Posterior vena cava (tissue), 2 donors: ENCODE data around the gene GAS2L1. TPM values are rescaled to one million over a fixed set of nuclear protein-coding genes. Genes with fewer than 3 reads are reported as not detected.

Source experiments
- DNase-seq: peaks from one replicate; pipeline ENCODE4 v3.0.0-alpha.2; 2020; ENCODE audit warnings: low spot score
- intact Hi-C, 2 donors: fragments of 100-400 bp; cut with DNase I; formaldehyde crosslinking; loops; one replicate each; pipeline versions ENCODE4 v1.14.1 to v1.14.2; 2022 to 2023
- long read RNA-seq, 2 donors: library from polyadenylated mRNA; unstranded; transcript quantifications; one replicate each; pipeline ENCODE4 v2.0.0, GENCODE V29; 2020 to 2021
- total RNA-seq, 2 donors: library from RNA; stranded (reverse); fragmentation: NEBNext Ultra II Directional; extraction: Animal tissue kit (Norgen Biotek cat#: 25700); gene quantifications; one replicate each; pipeline ENCODE4 v1.2.1, GENCODE V29; 2021
- donor health status: DM: yes; HTN: yes; CAD: no.
- donor health status: DM: yes; HTN: yes; CAD: no.

The GAS2L1 gene
- 10 to 100 TPM; 25.0 to 25.4 TPM for total RNA-seq
- long read RNA-seq, donor 1, transcript GAS2L1-208 (6 exons, 2,925 nt) = major isoform, 11 of 43 reads
- long read RNA-seq, donor 1, transcript GAS2L1-209 (5 exons, 3,382 nt) = minor isoform, 8 of 43 reads
- long read RNA-seq, donor 1, partial matches to known transcripts = 18 of 43 reads
- long read RNA-seq, donor 1, other reads (novel, unspliced or antisense) = 6 of 43 reads
- long read RNA-seq, donor 2, partial matches to known transcripts = 2 of 4 reads
- long read RNA-seq, donor 2, other reads (novel, unspliced or antisense) = 2 of 4 reads

GRCh38 chr22:29306175-29306834 is at the start of gene GAS2L1:
GAS2L1 (plus strand) TSS chr22:29306650; CDS start chr22:29308106, 1,456 bp downstream.
- intact Hi-C loops = no loop called here
- peak; percentile 95 for DNase-seq

- intact Hi-C loops = loop anchor here in 1 of 2 donors (10.0 kb wide), 1 partner anchor 403 kb away; no protein-coding TSS in a partner anchor
- DNase-seq = no peak
Observed at GRCh38 chr22:29257751-29258181, 48.7 kb upstream of the GAS2L1 start.

- intact Hi-C loops = loop anchor here in 1 of 2 donors (10.0 kb wide), 1 partner anchor 404 kb away; no protein-coding TSS in a partner anchor
- DNase-seq = no peak
Observed at GRCh38 chr22:29258407-29259252, 47.8 kb upstream of the GAS2L1 start.

GRCh38 chr22:29259253-29259899 is 47.1 kb upstream of the GAS2L1 start:
- no peak for DNase-seq
- intact Hi-C loops = loop anchor here in 1 of 2 donors (10.0 kb wide), 1 partner anchor 405 kb away; no protein-coding TSS in a partner anchor

GRCh38 chr22:29260031-29260560 is 46.4 kb upstream of the GAS2L1 start:
- intact Hi-C loops = no loop called here
- DNase-seq = no peak

GRCh38 chr22:29260601-29261315 is 45.7 kb upstream of the GAS2L1 start:
- DNase-seq = no peak
- intact Hi-C loops = no loop called here

GRCh38 chr22:29263791-29264276 is 42.6 kb upstream of the GAS2L1 start:
- intact Hi-C loops = no loop called here
- DNase-seq = no peak

- no peak for DNase-seq
Observed at GRCh38 chr22:29265305-29265704, 41.1 kb upstream of the GAS2L1 start.

GRCh38 chr22:29265929-29266328 is 40.5 kb upstream of the GAS2L1 start:
- no peak for DNase-seq
- intact Hi-C loops = no loop called here

More at GRCh38 chr22:29265305-29265704, 41.1 kb upstream of the GAS2L1 start:
- intact Hi-C loops = no loop called here

GRCh38 chr22:29266564-29267461 is 39.6 kb upstream of the GAS2L1 start:
- peak; percentile 70 for DNase-seq
- intact Hi-C loops = no loop called here

- no peak for DNase-seq
- intact Hi-C loops = no loop called here
Observed at GRCh38 chr22:29267462-29267857, 39.0 kb upstream of the GAS2L1 start.

- DNase-seq = peak; percentile 99
- intact Hi-C loops = no loop called here
Observed at GRCh38 chr22:29267858-29268510, 38.5 kb upstream of the GAS2L1 start, which contains the start of the genes EWSR1 and RHBDD3. EWSR1 (plus strand) TSS chr22:29268268; CDS start chr22:29268337, 69 bp downstream. RHBDD3 (minus strand) TSS chr22:29267981; CDS start chr22:29265626, 2,355 bp downstream.

GRCh38 chr22:29268511-29269229 is 37.8 kb upstream of the GAS2L1 start:
- DNase-seq = peak; percentile 92
- intact Hi-C loops = no loop called here

GRCh38 chr22:29269230-29269604 is 37.2 kb upstream of the GAS2L1 start:
- no peak for DNase-seq
- intact Hi-C loops = no loop called here

- DNase-seq = no peak
- intact Hi-C loops = no loop called here
Observed at GRCh38 chr22:29269731-29270474, 36.5 kb upstream of the GAS2L1 start.
